Activated T-helper 1 cell treated with anti-CD3 and anti-CD28 coated beads, Interleukin-2, amount 50 U/mL, for 16 hours (primary cell): ENCODE measurements around the gene TBK1.
"Not testable (repeated sequence)": the region's sequence is repeated elsewhere in the genome, so short reads cannot be mapped to it uniquely, and the experiment has no call there.

Experiments used
- DNase-seq, 2 donors: peaks; one replicate each; pipeline ENCODE4 v3.0.0-alpha.2; 2020; ENCODE audit warnings: low read depth in 1 of 2, low spot score in 1 of 2

Gene TBK1

GRCh38 chr12:64542409-64543047 is 90.6 kb downstream of the TBK1 start:
- DNase-seq, result not testable (repeated sequence)

- DNase-seq, result no peak
Observed at GRCh38 chr12:64544371-64545080, 92.6 kb downstream of the TBK1 start.

GRCh38 chr12:64545081-64545382 is 93.1 kb downstream of the TBK1 start:
- DNase-seq, result no peak

GRCh38 chr12:64549108-64549507 is 97.2 kb downstream of the TBK1 start:
- no peak for DNase-seq

- DNase-seq, result no peak
Observed at GRCh38 chr12:64550755-64551154, 98.8 kb downstream of the TBK1 start.

- DNase-seq, result no peak
Observed at GRCh38 chr12:64551676-64552075, 99.8 kb downstream of the TBK1 start.
